Measurements from ENCODE around the gene MACROD2.

Gene MACROD2

GRCh38 chr20:16049529-16050093 is 2054.3 kb downstream of the MACROD2 start:
- TF ChIP-seq CTCF (IDR thresholded peaks at IDR 0.05; ENCODE audit: insufficient read depth, low read length, poor library complexity, severe bottlenecking), result no peak
- no peak for DNase-seq (ENCODE audit: extremely low read depth, insufficient read length)
- no peaks in the 10 kb centered on the region for H3K27me3 ChIP-seq (replicated peaks; ENCODE audit: control insufficient read depth, insufficient read depth, low read length)
- H3K4me3 ChIP-seq (replicated peaks; ENCODE audit: low read depth, low read length), result no peak overlapping the region
- no peaks in the 10 kb centered on the region for H3K36me3 ChIP-seq (ENCODE audit: control insufficient read depth, insufficient read depth, low read length)

DNA sequence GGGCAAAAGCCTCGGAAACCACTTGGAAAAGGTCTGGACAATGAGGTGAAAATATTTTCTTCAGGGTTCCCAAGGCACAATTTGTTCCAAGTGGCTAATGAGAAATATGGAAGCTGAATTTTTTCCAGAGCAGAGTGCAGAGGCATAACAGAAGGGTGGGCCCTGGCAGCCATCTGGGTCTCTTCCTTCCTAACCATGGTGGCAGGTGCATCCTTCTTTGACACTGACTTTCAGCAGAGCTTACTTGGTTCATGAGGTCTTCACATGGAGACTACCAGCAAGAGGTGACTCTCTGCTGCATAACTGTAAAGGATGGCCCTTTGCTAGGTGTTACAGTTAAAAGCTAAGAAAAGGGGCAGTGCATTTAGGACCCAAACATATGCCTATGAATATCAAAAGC is 2055.1 kb downstream of the MACROD2 start:
- no peak for DNase-seq (ENCODE audit: extremely low read depth, insufficient read length)
- TF ChIP-seq CTCF (IDR thresholded peaks at IDR 0.05; ENCODE audit: insufficient read depth, low read length, poor library complexity, severe bottlenecking), result no peak
- no peaks in the 10 kb centered on the region for H3K36me3 ChIP-seq (ENCODE audit: control insufficient read depth, insufficient read depth, low read length)

DNA sequence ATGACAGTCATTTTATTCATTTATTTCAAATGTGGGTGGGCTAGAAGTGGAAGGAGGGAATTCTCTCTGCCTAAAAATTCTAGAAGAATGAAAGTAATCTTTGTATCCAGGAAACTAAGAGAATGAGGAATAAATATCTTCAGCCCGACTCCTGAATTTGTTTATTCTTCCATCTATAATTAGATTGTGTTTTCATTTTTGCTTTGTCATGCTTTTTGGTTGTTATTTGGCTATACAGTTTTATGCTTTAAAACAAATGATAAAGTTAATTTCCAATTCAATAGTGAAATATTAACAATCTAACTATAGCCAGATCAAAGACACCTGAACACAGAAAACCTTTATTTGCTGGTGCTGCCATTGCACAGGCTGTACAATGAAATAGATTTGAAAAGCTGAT is 2056.7 kb downstream of the MACROD2 start:
- Histone ChIP-seq H3K27me3 (replicated peaks; ENCODE audit: control insufficient read depth, insufficient read depth, low read length) (no peaks in the 10 kb centered on the region), H3K36me3 (ENCODE audit: control insufficient read depth, insufficient read depth, low read length) (no peaks in the 10 kb centered on the region), H3K4me3 (replicated peaks; ENCODE audit: low read depth, low read length) (no peak overlapping the region)
- no peak for TF ChIP-seq CTCF (IDR thresholded peaks at IDR 0.05; ENCODE audit: insufficient read depth, low read length, poor library complexity, severe bottlenecking)
- no peak for DNase-seq (ENCODE audit: extremely low read depth, insufficient read length)

More for the DNA sequence above, 2055.1 kb downstream of the MACROD2 start:
- H3K27me3 ChIP-seq (replicated peaks; ENCODE audit: control insufficient read depth, insufficient read depth, low read length), result no peaks in the 10 kb centered on the region
- H3K4me3 ChIP-seq (replicated peaks; ENCODE audit: low read depth, low read length), result no peak overlapping the region

- Histone ChIP-seq H3K4me3 (replicated peaks; ENCODE audit: low read depth, low read length) (no peak overlapping the region), H3K27me3 (replicated peaks; ENCODE audit: control insufficient read depth, insufficient read depth, low read length) (no peaks in the 10 kb centered on the region), H3K36me3 (ENCODE audit: control insufficient read depth, insufficient read depth, low read length) (no peaks in the 10 kb centered on the region)
- TF ChIP-seq CTCF (IDR thresholded peaks at IDR 0.05; ENCODE audit: insufficient read depth, low read length, poor library complexity, severe bottlenecking), result no peak
- DNase-seq (ENCODE audit: extremely low read depth, insufficient read length), result no peak
These were observed 2057.1 kb downstream of the MACROD2 start for GRCh38 chr20:16052456-16052855.

DNA sequence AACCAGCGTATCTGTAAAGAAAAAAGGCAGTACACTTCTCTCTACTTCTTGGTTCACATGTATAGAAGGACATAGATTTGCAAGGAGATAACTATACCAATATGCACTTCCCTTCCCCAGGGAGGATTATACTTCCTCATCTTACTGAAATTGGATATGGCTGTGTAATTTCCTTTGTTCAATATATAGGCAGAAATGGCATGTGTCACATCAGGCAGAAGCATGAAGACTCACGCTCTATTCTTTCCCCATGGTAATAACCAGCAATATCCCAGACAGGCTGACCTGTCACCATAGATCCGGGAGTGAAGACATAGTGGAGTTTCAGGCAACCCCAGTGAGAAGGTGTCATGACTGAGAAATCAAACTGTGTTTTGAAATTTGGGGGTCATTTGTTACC is 2059.7 kb downstream of the MACROD2 start:
- no peak for TF ChIP-seq CTCF (IDR thresholded peaks at IDR 0.05; ENCODE audit: insufficient read depth, low read length, poor library complexity, severe bottlenecking)
- DNase-seq (ENCODE audit: extremely low read depth, insufficient read length), result no peak
- Histone ChIP-seq H3K36me3 (ENCODE audit: control insufficient read depth, insufficient read depth, low read length) (no peaks in the 10 kb centered on the region), H3K27me3 (replicated peaks; ENCODE audit: control insufficient read depth, insufficient read depth, low read length) (no peaks in the 10 kb centered on the region), H3K4me3 (replicated peaks; ENCODE audit: low read depth, low read length) (no peak overlapping the region)

DNA sequence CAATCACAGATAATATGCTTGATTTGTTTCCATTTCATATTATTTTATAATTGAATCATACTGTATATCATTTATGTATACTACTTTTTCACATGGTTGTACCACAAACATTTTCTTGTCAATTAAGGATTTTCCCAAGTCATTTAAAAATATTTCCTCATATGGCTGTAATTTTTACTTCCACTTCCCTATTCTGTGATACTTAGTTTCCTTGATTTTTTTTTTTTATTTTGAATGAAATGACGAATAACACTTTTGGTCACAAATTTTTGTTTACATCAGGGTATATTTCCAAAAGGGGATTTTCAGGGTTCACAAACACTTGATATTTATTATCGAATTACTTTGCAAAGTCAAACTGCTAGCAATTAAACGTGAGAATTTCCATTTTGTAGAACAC is 2062.3 kb downstream of the MACROD2 start:
- TF ChIP-seq CTCF (IDR thresholded peaks at IDR 0.05; ENCODE audit: insufficient read depth, low read length, poor library complexity, severe bottlenecking), result no peak
- H3K36me3 ChIP-seq (ENCODE audit: control insufficient read depth, insufficient read depth, low read length), result no peaks in the 10 kb centered on the region

More for the DNA sequence above, 2062.3 kb downstream of the MACROD2 start:
- Histone ChIP-seq H3K27me3 (replicated peaks; ENCODE audit: control insufficient read depth, insufficient read depth, low read length) (no peaks in the 10 kb centered on the region), H3K4me3 (replicated peaks; ENCODE audit: low read depth, low read length) (no peak overlapping the region)
- no peak for DNase-seq (ENCODE audit: extremely low read depth, insufficient read length)

Measured in GM06990 (cell line).